Measurements from ENCODE around the gene ADK.

DNA sequence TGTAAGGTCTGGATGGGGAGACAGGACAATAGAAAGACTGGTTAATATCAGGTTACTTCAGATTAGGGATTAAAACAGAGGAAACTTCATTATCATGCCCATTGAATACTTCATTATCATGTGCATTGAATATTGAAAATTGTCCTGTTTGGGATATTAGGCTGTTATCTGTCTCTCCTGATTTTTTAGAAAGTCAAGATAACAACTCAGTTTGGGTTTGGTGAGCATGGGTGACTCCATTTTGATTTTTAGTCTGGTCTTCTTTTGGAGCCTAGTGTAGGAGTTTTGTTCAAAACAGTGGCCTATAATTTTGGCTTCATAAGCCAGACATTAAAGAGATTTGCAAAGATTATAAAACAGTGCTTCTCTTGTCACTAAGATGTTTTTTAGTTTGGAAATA lies 95.5 kb downstream of the ADK start:
- TF ChIP-seq, protein P1, sequence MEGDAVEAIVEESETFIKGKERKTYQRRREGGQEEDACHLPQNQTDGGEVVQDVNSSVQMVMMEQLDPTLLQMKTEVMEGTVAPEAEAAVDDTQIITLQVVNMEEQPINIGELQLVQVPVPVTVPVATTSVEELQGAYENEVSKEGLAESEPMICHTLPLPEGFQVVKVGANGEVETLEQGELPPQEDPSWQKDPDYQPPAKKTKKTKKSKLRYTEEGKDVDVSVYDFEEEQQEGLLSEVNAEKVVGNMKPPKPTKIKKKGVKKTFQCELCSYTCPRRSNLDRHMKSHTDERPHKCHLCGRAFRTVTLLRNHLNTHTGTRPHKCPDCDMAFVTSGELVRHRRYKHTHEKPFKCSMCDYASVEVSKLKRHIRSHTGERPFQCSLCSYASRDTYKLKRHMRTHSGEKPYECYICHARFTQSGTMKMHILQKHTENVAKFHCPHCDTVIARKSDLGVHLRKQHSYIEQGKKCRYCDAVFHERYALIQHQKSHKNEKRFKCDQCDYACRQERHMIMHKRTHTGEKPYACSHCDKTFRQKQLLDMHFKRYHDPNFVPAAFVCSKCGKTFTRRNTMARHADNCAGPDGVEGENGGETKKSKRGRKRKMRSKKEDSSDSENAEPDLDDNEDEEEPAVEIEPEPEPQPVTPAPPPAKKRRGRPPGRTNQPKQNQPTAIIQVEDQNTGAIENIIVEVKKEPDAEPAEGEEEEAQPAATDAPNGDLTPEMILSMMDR (IDR thresholded peaks at IDR 0.05 in 8 of 11, conservative IDR thresholded peaks at IDR 0.05 in 3 of 11) = no peak
- TF ChIP-seq POLR2A (IDR thresholded peaks at IDR 0.05) = no peak
- no peak for TF ChIP-seq POLR2AphosphoS5 (IDR thresholded peaks at IDR 0.05)
